Trophoblast cell (in vitro differentiated cells and primary cell): Measurements from ENCODE around the gene NFX1.

Experiments used
- DNase-seq, 2 donors: peaks; one replicate each; pipeline ENCODE4 v3.0.0-alpha.2; 2016
- H2AFZ ChIP-seq: 2 replicates; pipeline ENCODE4 v1.6.1; 2013; ENCODE audit warnings: low read length, moderate library complexity, mild to moderate bottlenecking; ENCODE audit not compliant: insufficient read depth, poor library complexity
- H2AK5ac ChIP-seq: 2 replicates; pipeline ENCODE4 v1.6.1; 2013; ENCODE audit warnings: mild to moderate bottlenecking, low read length
- H2BK120ac ChIP-seq: 2 replicates; pipeline ENCODE4 v1.6.1; 2013; ENCODE audit warnings: low read length, mild to moderate bottlenecking, moderate library complexity; ENCODE audit not compliant: insufficient read depth, poor library complexity
- H2BK12ac ChIP-seq: 2 replicates; pipeline ENCODE4 v1.6.1; 2013; ENCODE audit warnings: mild to moderate bottlenecking, low read length, moderate library complexity
- H2BK5ac ChIP-seq: 2 replicates; pipeline ENCODE4 v1.6.1; 2013; ENCODE audit warnings: low read length, low read depth, moderate library complexity, mild to moderate bottlenecking; ENCODE audit not compliant: poor library complexity
- H3K14ac ChIP-seq: 2 replicates; pipeline ENCODE4 v1.6.1; 2013; ENCODE audit warnings: mild to moderate bottlenecking, low read length
- H3K18ac ChIP-seq: 2 replicates; pipeline ENCODE4 v1.6.1; 2013; ENCODE audit warnings: mild to moderate bottlenecking, low read length
- H3K23ac ChIP-seq: 2 replicates; pipeline ENCODE4 v1.6.1; 2013; ENCODE audit warnings: low read length
- H3K27ac ChIP-seq: 2 replicates; pipeline ENCODE4 v1.5.1; 2013; ENCODE audit warnings: low read depth, mild to moderate bottlenecking, inconsistent platforms, low read length, moderate library complexity
- H3K27me3 ChIP-seq: 2 replicates; pipeline ENCODE4 v1.6.1; 2013; ENCODE audit warnings: inconsistent platforms, mild to moderate bottlenecking, low read length, moderate library complexity; ENCODE audit not compliant: insufficient read depth
- H3K36me3 ChIP-seq, 2 experiments: 1 replicate in 1 of 2; 2 replicates in 1 of 2; pipeline ENCODE4 v1.6.1; 2013; ENCODE audit warnings: low read length in 2 of 2, mild to moderate bottlenecking in 2 of 2, moderate library complexity in 1 of 2; ENCODE audit not compliant: insufficient read depth in 2 of 2, control insufficient read depth in 1 of 2
- H3K4ac ChIP-seq: 2 replicates; pipeline ENCODE4 v1.6.1; 2013; ENCODE audit warnings: low read depth, mild to moderate bottlenecking, low read length, moderate library complexity
- H3K4me1 ChIP-seq, 2 experiments: 1 replicate in 1 of 2; 2 replicates in 1 of 2; pipeline ENCODE4 v1.6.1; 2013; ENCODE audit warnings: low read length in 2 of 2, mild to moderate bottlenecking in 2 of 2, moderate library complexity in 1 of 2; ENCODE audit not compliant: insufficient read depth in 2 of 2, control insufficient read depth in 1 of 2
- H3K4me2 ChIP-seq: 2 replicates; pipeline ENCODE4 v1.6.1; 2013; ENCODE audit warnings: inconsistent platforms, mild to moderate bottlenecking, low read length, moderate library complexity
- H3K4me3 ChIP-seq: 2 replicates; pipeline ENCODE4 v1.5.1; 2013; ENCODE audit warnings: mild to moderate bottlenecking, low read depth, low read length, inconsistent platforms
- H3K79me1 ChIP-seq: one replicate; pipeline ENCODE4 v1.6.1; 2013; ENCODE audit warnings: low read length
- H3K79me2 ChIP-seq: 2 replicates; pipeline ENCODE4 v1.6.1; 2013; ENCODE audit warnings: low read length, mild to moderate bottlenecking; ENCODE audit not compliant: control insufficient read depth, insufficient read depth, poor library complexity
- H3K9ac ChIP-seq: 2 replicates; pipeline ENCODE4 v1.6.1; 2013; ENCODE audit warnings: mild to moderate bottlenecking, low read length
- H3K9me3 ChIP-seq: 2 replicates; pipeline ENCODE4 v1.6.1; 2013; ENCODE audit warnings: low read depth, mild to moderate bottlenecking, control low read depth, inconsistent platforms, low read length; ENCODE audit not compliant: insufficient read depth
- H4K12ac ChIP-seq: 2 replicates; pipeline ENCODE4 v1.6.1; 2013; ENCODE audit warnings: low read depth, mild to moderate bottlenecking, low read length, moderate library complexity
- H4K8ac ChIP-seq: 2 replicates; pipeline ENCODE4 v1.6.1; 2013; ENCODE audit warnings: low read depth, mild to moderate bottlenecking, low read length, moderate library complexity
- H4K91ac ChIP-seq: one replicate; pipeline ENCODE4 v1.6.1; 2013; ENCODE audit warnings: low read depth, mild to moderate bottlenecking, low read length, moderate library complexity
- WGBS: extraction: QIAGEN DNeasy Blood & Tissue Kit; methylation state at CpG from one replicate; pipeline ENCODE4 v1.1.7; 2013; ENCODE audit warnings: missing lambda C conversion rate; ENCODE audit not compliant: insufficient read length, insufficient coverage; ENCODE audit errors: extremely low coverage; 5-methylcytosine and 5-hydroxymethylcytosine counted together

NFX1 gene

DNA sequence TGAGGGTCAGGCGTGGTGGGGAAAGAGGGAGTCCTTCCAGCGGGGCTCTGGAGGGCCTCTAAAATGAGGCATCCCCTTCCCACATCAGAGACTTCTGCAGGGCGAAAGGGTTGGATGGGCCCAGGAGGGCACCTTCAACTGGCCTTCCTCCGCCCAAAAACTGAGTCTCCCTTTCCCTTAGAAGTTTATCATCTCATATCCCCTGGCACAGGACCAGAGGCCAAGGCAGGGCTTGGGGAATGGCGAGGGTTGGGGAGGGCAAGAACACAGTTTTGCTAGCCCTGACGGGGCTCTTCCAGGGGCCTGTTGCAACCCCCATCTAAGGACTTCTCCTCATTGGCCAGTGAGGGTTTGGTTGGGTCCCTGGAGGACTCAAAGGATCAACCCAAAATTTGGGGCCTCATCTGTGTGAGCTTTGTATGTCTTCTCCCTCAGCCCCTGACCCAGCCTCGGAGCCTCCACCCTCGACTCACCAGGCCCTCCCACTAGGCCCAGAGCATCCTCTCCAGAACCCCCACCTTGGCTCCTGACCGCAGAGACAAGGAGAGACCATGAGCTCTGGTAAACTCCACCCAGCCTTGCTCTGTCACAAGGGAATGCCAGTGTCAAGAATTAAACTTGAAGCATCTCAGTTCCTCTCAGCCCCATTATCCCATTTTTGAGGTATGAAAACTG is 87.9 kb downstream of the NFX1 start:
- no peaks in the 10 kb centered on the region for H3K79me2 ChIP-seq
- peaks cover 0 to 2% of the 10 kb centered on the region in 2 experiments for H3K36me3 ChIP-seq
- no peak overlapping the region for H4K91ac ChIP-seq
- H3K9me3 ChIP-seq: no peaks in the 10 kb centered on the region
- H2AFZ ChIP-seq: no peak overlapping the region
- WGBS: no CpG with 5 or more reads among the region's 9 CpGs
- no peak overlapping the region for H3K23ac ChIP-seq
- H3K9ac ChIP-seq: no peak overlapping the region
- no peak overlapping the region for H3K4me2 ChIP-seq
- no peak overlapping the region for H2BK5ac ChIP-seq
- H4K8ac ChIP-seq: no peak overlapping the region
- H3K18ac ChIP-seq: no peak overlapping the region
- no peak overlapping the region for H4K12ac ChIP-seq
- H2BK120ac ChIP-seq: no peak overlapping the region
- no peaks in the 10 kb centered on the region for H3K27me3 ChIP-seq
- peaks cover 7 to 22% of the 10 kb centered on the region in 2 experiments for H3K4me1 ChIP-seq
- DNase-seq: no peak
- H2AK5ac ChIP-seq: no peak overlapping the region
- no peak overlapping the region for H3K4ac ChIP-seq
- no peak overlapping the region for H2BK12ac ChIP-seq
- no peak overlapping the region for H3K27ac ChIP-seq
- H3K79me1 ChIP-seq: no peaks in the 10 kb centered on the region
- no peak overlapping the region for H3K4me3 ChIP-seq
- H3K14ac ChIP-seq: no peak overlapping the region

DNA sequence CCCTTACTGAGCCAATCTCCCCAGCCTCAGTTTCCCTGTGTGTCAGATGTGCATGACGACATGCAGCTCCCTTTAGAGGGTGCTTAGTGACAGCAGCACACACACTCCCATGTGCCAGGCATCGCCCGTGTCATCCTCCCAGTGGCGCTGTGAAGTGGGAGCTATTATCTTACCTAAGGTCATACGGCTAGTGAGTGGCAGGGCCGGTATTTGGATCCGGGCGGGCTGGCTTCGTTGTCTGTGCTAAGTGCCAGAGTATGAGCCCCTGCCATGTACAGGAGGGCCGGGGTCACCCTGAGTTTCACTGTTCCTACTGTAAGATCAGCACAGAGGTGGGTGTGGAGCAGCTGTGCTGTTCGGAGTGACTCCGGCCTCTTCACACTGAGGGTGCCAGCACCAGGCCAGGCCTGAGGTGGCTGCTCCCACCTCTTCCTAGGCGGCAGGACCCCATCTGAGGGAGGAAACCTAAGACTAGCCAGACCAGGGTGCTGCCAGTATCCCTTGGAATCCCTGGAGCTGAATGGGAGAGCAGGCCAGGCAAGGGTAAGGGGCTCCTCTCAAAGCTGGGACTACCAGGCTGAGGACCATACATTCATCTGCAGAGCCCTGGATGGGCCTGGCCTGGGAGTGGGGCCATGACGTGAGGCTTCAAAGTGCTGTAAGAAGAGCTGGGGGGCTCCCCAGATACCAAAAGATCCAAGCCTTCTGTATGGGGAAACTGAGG is 89.5 kb downstream of the NFX1 start:
- Histone ChIP-seq H2AFZ (no peak overlapping the region), H3K79me2 (no peaks in the 10 kb centered on the region), H3K14ac (no peak overlapping the region), H3K36me3 (no peaks in the 10 kb centered on the region), H3K9ac (no peak overlapping the region), H2BK120ac (no peak overlapping the region), H3K4me3 (no peak overlapping the region), H3K27me3 (no peaks in the 10 kb centered on the region), H4K91ac (peak overlapping the region; percentile 60), H2BK5ac (no peak overlapping the region), H3K18ac (no peak overlapping the region), H3K79me1 (no peaks in the 10 kb centered on the region), H4K12ac (no peak overlapping the region), H2AK5ac (no peak overlapping the region), H3K4me1 (peaks cover 7 to 20% of the 10 kb centered on the region in 2 experiments), H3K27ac (no peak overlapping the region), H3K4ac (no peak overlapping the region), H4K8ac (no peak overlapping the region), H3K9me3 (no peaks in the 10 kb centered on the region), H2BK12ac (no peak overlapping the region), H3K23ac (no peak overlapping the region), H3K4me2 (no peak overlapping the region)
- WGBS: no CpG with 5 or more reads among the region's 14 CpGs
- no peak for DNase-seq

DNA sequence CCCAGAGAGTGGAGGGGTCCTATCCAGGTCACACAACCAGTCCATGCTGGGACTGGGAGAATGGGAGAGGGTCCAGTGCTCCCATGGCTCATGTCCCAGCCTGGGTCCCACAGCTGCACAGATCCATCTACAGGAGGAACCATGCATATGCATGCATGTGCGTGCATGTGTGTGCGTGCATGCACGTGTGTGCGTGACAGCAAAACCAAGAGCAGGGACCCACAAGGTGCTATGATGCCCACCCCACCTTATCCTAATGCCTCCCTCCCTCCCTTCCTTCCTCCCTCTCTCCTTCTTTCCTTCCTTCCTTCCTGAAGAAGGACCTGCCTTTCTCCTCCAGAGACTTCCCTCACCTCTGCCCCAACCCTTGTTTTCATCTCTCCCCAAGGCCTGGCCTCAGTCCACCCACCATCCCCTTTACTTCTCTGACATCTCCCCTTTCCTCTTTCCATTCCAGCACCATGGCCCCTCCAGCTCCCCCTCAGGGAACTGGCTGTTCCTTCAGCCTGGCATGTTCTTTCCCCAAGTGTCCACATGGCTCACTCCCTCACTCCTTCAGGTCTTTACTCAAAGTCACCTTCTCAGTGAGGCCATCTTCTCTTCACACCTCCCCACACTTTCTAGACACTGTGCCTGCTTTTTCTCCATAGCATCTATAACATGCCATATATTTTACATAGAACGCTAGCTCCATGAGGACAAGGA is 90.2 kb downstream of the NFX1 start:
- no peak overlapping the region for H3K18ac ChIP-seq
- H2BK5ac ChIP-seq: no peak overlapping the region
- no peak for DNase-seq
- H3K23ac ChIP-seq: no peak overlapping the region
- no peaks in the 10 kb centered on the region for H3K79me1 ChIP-seq
- no peaks in the 10 kb centered on the region for H3K36me3 ChIP-seq
- H3K4me3 ChIP-seq: no peak overlapping the region
- no peaks in the 10 kb centered on the region for H3K27me3 ChIP-seq
- H4K12ac ChIP-seq: no peak overlapping the region
- no peak overlapping the region for H2BK120ac ChIP-seq
- no peak overlapping the region for H3K27ac ChIP-seq
- no peaks in the 10 kb centered on the region for H3K9me3 ChIP-seq
- peaks cover 7 to 16% of the 10 kb centered on the region in 2 experiments for H3K4me1 ChIP-seq
- no peak overlapping the region for H3K4me2 ChIP-seq
- no peak overlapping the region for H4K91ac ChIP-seq
- no peak overlapping the region for H3K9ac ChIP-seq
- no peak overlapping the region for H3K4ac ChIP-seq
- no peak overlapping the region for H2AK5ac ChIP-seq
- whole genome bisulfite sequencing: no CpG with 5 or more reads among the region's 5 CpGs
- H3K79me2 ChIP-seq: no peaks in the 10 kb centered on the region
- no peak overlapping the region for H2AFZ ChIP-seq
- H4K8ac ChIP-seq: no peak overlapping the region
- no peak overlapping the region for H2BK12ac ChIP-seq
- no peak overlapping the region for H3K14ac ChIP-seq

DNA sequence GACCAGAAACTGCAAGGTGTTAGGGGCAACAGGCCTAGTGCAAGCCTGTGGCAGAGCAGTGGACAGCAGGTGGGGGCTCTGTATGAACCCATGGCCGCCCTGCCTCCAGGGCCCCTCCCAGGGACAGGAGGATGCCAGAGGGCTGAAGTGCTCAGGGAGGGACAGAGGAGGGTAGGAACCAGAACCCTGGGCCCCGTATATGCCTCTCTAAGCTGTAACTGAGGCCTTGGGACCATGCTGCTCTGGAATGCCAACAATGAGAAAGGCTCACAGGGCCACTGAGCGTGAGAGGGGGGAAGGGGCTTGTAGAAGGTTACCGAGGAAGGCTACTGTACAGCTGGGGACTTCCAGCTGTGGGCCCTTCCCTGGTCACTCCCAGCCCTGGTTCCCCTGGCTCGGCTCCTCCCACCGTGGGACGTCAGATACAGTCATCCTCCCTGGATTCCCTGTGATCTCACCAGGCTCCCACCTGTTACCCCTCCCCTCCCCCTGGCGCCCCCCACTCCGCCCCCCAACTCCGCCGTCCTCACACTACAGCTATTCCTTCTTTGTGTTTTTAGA is 91.0 kb downstream of the NFX1 start:
- Histone ChIP-seq H4K12ac (no peak overlapping the region), H3K9me3 (no peaks in the 10 kb centered on the region), H3K4ac (no peak overlapping the region), H3K9ac (no peak overlapping the region), H2AK5ac (no peak overlapping the region), H2BK120ac (no peak overlapping the region), H3K36me3 (no peaks in the 10 kb centered on the region), H2BK5ac (no peak overlapping the region), H3K79me1 (no peaks in the 10 kb centered on the region), H3K14ac (no peak overlapping the region), H3K4me2 (no peak overlapping the region), H3K4me1 (peaks cover under 1 to 9% of the 10 kb centered on the region in 2 experiments), H3K4me3 (no peak overlapping the region), H4K8ac (no peak overlapping the region), H4K91ac (no peak overlapping the region), H3K23ac (no peak overlapping the region), H3K18ac (no peak overlapping the region), H3K27ac (no peak overlapping the region), H3K79me2 (no peaks in the 10 kb centered on the region), H2AFZ (no peak overlapping the region), H2BK12ac (no peak overlapping the region), H3K27me3 (no peaks in the 10 kb centered on the region)
- no CpG with 5 or more reads among the region's 11 CpGs for WGBS
- peak; percentile 11 to 33 for DNase-seq
